KBM-7 (cell line): ENCODE measurements around the gene CASKIN2.
A peak's percentile ranks its signal among the peaks of the same experiment; 100 is the strongest.

ENCODE experiments used
- DNase-seq: peaks from one replicate; pipeline ENCODE4 v3.0.0-alpha.2; 2015
- in situ Hi-C: fragments of 300-500 bp; cut with MboI; formaldehyde crosslinking; loops from 2 replicates; pipeline ENCODE4 v1.14.3; 2020; ENCODE audit warnings: low sequenced_read_pairs, low pct_unique_long_range_greater_than_20kb, mixed read lengths

Gene CASKIN2

DNA sequence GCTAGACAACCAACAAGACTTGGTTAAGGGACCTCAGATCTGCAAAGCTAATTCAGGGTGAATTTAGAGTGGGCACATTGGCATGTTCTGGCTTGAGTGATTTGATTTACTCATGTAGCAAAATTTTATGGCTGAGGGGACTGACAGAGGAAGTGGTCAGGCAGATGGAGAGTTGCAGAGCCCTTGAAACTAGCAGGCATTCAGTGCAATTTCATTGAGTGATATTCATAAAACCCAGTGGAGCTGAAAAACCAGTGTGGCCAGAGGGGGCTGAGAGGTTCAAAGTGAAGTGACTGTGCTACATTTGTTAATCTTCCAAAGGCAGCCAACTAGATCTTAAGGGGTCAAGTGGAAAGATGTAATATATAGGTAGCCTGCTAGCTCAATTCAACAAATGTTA lies 61.1 kb downstream of the CASKIN2 start:
- in situ Hi-C loops = no loop called here
- DNase-seq = peak; percentile 96

- DNase-seq = no peak
- in situ Hi-C loops = no loop called here
Observed at GRCh38 chr17:75450270-75450669, 65.1 kb downstream of the CASKIN2 start.
